Activated naive CD4-positive, alpha-beta T cell (primary cell): ENCODE data around the gene OR2T35.
"Not testable (repeated sequence)": the region's sequence is repeated elsewhere in the genome, so short reads cannot be mapped to it uniquely, and the experiment has no call there.

Experiments
- DNase-seq, 4 experiments: peaks; one replicate each; lab custom pipeline; 2025; lab: John Stamatoyannopoulos, UW

OR2T35 gene

DNA sequence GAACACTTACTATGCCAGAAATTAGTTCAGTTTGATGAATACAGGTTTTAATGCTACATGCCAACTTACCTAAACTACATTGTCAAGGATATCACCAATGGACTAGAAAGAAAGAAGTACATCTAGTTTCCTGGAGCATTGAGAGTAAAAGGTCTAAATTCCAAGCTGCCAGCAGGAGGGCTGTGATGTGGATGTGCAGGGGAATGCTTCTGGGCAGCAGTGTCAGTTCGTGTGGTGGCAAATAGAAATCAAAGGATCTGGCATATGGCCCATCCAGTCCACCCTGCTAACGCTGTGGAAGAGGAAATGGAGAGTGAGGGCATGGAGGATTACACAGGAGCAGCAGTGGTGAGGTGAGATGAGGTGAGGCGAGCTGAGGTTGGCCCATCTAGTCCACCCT lies at the start of gene OR2T35:
Gene OR2T35 (minus strand): TSS at position 101 of the 400 bp plus-strand sequence. CDS start 6,020 bp downstream, outside the sequence.
- not testable (repeated sequence) for DNase-seq

DNA sequence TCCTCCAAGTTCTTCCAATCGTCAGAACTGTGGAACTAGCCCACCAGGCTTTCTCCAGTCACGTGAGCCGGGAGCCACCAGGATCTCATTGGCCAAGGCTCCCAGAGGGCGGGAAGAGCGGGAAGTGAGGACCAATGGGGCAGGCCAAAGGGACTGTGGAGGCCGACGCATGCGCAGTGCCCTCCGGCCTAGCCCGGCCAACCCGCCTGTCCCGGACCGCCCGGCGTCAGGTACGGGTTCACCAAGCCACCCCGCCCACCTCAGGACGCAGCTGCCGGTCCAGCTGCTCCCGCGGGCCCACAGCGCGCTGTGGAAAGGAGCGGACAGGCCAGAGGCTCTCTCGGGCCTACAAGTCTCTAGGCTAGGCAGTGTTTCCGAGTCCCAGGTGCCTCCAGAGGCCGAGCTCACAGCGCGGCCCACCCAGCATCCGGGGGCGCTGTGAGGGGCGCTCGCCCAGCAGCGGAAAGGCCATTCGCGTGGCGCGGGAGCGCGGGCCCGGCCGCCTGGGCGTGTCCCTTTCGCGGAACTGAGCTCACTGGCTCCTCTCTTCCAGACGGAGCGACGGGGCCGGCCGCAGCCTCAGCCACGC lies 46.6 kb upstream of the OR2T35 start:
- DNase-seq: no peak

DNA sequence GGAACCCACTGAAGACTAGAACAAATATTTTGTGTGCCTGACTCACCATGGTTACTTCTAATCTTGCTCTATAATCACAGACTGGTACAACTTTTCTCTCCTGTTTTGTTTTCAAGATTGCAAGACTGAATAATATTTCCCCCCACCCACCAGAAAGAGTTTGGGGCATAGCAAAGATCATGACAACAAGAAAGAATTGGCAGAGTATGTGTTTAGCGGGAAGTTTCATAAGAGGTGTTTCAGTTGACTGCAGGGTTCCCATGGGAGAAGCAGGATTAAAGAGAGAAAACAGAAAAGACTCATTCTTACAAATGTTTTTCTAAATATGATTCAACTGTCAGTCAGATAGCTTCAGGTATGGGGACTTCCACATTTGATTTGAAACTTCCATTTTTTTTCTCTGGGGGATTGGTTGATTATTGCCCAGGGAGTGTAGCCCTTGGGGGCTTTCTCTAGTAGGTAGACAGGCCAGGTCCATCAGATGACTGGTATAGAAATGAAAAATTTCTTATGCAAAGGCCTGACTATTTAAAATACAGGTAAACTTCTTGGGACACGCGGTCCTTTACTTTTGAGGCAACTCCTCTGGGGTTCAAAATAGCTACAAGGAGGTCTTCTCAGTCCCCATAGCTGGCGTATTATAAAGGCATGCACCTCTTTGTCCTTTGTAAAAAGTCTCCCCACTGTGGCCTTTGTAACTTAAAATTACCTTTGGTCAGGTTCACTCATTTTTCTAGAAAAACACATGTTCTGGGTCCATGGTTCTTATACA lies 43.6 kb upstream of the OR2T35 start:
- no peak for DNase-seq

DNA sequence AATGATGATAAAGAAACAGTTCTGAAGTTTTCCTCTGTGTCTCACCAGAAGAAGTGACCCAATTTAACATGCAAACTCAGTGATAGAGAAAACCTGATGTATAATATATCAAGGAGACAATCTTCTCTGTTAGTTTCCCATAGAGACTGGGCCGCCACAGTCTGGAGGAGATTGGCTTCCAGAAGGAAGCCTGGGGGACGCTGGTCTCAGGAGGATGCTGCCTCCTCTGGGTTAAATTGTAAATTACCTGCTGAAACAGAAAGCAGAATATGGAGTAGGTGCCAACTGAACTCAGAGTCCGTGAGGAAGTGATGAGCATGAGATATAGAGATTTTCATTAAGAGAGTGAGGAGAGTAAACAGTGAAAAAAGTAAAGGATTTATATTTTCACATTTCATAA lies 41.7 kb upstream of the OR2T35 start:
- no peak for DNase-seq

- DNase-seq: no peak
Measured at GRCh38 chr1:248681651-248682050, 36.6 kb upstream of the OR2T35 start.

- no peak for DNase-seq
Measured at GRCh38 chr1:248670003-248670402, 24.9 kb upstream of the OR2T35 start.

GRCh38 chr1:248663453-248664328 lies 18.6 kb upstream of the OR2T35 start:
- not testable (repeated sequence) for DNase-seq

DNA sequence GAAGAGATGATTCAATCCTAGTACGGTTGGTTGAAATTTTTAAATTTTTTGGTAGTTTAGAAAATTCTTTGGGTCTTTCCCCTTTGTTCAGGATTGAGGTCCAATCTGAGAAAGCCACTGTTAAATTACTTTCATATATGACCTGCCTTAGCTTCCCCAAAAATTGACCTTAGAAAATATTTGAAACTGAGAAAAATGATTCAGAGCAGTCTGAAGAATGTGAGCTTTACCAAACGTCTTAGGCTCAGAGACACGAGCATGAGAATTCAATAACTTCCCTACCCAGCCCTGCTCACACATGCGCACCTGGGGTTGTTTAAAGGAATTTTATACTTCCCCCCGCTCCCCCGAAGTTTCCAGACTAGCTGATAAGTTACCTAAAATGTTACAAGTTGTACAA lies 11.7 kb upstream of the OR2T35 start:
- not testable (repeated sequence) for DNase-seq

DNA sequence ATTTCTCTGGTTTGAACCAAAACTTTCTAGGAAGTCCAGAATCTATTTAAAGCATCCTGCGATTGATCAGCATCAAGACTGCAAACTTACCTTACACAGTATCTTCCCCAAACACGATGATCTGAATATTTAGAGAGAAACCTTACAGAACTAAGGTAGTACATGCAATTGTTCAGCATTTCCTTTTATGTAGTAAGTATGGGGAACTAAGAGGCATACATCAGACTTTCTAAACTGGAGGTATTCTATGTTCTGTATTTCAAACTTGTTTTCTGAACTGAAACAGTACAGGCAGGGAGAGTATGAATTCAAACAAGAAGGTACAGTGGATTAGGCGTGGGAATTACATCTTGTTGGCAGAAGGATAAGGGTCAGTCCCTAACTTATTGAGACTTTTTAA lies 10.3 kb upstream of the OR2T35 start, which contains the start of gene OR2T27:
Gene OR2T27 (minus strand): TSS at position 175 of the 400 bp plus-strand sequence. CDS start 4,644 bp downstream, outside the sequence.
- not testable (repeated sequence) for DNase-seq

DNA sequence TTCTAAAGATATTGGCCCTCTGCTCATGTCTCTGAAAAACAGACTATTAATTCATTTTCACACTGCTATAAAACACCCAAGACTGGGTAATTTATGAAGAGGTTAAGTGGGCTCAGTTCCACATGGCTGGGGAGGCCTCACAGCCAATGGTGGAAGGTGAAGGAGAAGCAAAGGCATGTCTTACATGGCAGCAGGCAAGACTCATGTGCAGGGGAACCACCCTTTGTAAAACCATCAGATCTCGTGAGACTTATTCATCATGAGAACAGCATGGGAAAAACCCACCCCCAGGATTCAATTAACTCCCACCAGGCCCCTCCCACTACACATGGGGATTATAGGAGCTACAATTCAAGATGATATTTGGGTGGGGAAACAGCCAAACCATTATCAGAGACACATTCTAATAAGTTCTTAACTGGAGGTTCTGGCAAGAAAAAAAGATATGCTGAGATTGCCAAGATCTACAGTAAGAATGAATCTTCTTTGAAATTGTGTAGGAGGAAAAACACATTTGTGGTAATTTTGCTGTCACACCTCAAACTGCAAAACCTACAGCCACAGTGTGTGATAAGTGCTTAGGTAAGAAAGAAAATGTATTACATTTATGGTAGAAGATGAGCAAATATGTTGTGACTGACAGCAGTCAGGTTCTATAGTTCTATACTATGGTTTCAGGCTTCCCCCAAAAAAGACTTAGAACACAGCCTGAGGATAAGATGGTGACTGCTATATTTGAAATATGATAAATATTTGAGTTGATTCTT lies 3.9 kb upstream of the OR2T35 start:
- not testable (repeated sequence) for DNase-seq

DNA sequence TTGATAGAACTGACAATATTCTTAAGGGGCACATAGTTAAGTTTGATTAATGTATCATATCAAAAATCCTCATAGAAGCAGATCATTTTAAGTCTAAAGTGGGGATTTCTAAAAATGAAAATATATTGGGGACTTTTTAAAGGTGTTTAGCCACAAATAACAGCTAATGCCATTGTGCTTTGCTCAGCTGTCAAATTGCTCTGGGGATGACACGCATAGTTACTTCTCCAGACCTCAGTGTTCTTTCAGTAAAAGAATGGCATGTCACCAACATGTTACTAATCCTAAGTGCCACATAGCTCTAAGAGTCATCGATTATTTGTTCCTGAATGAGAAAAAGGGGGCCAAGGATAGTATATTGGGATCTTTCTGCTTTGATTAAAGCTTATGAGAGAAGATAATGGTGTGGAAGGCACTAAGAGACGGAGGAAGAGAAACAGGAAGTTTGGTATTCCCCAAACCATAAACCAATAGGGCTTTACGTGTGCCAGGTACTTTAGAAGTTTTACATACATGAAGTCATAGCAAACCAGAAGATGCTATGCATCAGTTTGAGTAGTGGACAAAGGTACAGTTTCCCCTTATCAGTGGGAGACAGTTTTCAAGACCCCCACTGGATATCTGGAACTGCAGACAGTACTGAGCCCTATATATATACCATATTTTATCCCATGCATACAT lies 2.0 kb downstream of the OR2T35 start:
- not testable (repeated sequence) for DNase-seq

DNA sequence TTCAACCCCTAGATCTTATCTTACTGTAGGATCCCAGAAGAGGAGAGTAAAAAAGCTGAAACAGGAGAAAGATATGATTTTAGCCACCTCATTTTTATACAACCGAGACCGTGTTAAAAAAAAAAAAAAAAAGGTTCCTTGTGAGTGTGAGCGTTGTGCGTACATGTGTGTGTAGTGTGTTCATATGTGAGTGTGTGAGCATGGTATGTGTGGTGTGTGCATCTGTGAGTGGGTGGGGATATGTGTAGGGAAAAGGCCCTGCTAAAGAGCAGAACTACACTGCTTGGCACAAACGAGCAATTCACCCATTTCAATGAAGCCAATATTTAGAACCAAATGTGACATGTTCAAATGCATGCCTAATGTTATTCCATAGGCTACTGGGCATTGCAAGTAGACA lies 3.5 kb downstream of the OR2T35 start:
- not testable (repeated sequence) for DNase-seq

- DNase-seq: not testable (repeated sequence)
Measured at GRCh38 chr1:248640906-248641305, 4.2 kb downstream of the OR2T35 start.

GRCh38 chr1:248639652-248640051 lies 5.4 kb downstream of the OR2T35 start:
- not testable (repeated sequence) for DNase-seq

DNA sequence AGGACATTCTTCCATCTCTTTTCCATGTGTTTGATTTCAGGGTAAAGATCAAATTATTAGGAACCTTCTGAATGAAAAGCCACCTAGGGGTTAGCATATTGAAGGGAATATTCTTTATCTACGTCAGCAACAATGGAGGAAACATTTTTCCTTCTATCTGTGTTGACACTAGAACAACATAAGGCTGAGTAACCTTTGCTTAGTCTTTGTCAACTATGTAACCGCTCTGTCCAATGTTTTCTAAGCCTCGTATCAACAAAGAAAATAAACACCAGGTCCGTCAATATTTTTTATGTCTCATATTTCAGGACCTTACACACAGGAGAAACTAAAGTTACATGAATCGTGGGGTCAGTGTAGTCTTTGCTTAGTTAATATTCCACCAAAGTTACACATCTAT lies 8.5 kb downstream of the OR2T35 start:
- not testable (repeated sequence) for DNase-seq

DNA sequence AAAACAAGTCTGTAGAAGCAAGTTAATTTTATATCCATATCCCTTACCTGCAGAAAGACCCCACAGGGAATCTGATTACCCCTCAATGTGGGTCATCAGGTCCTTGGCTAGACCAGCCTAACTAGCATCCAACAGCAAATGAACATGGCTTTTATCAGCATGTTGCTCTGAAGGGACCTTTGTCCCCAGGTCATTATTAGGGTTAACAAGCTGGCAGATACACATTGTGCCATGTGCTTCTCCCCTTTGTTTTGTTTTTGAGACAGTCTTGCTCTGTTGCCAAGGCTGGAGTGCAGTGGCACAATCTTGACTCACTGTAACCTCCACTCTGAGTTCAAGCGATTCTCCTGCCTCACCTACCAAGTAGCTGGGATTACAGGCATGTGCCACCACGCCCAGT lies 10.1 kb downstream of the OR2T35 start, which contains the start of gene OR2T11:
Gene OR2T11 (minus strand): TSS at position 101 of the 400 bp plus-strand sequence. CDS start 7,963 bp downstream, outside the sequence.
- not testable (repeated sequence) for DNase-seq

DNA sequence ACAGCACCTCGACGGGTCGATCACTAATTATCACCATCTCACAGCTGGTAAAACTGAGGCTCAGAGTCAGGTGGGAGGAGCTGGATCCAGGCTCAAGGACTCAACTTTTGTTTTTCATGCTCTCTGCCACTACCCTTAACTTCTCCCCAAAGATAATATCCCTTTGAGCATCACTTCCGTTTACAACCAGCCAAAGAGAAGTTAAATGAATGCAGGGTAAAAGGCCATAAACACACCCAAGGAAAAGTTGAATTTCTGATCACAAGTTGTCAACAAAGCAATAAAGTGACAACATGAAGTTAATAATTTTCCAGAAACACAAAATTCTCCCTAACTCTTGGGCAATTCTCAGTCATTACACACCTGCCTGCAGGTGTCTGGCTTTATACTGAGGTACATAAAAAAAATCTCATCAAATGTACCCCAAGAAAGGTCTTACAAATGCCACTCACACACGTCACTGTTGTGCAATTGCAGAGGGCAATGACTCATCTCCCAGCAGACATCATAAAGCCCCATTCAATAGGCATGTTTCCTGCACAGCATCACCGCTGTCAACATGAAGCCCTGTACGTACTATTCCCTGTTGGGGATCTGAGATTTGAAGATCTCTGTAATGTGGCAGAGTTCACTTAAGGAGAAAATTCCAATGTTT lies 13.6 kb downstream of the OR2T35 start:
- DNase-seq: no peak

DNA sequence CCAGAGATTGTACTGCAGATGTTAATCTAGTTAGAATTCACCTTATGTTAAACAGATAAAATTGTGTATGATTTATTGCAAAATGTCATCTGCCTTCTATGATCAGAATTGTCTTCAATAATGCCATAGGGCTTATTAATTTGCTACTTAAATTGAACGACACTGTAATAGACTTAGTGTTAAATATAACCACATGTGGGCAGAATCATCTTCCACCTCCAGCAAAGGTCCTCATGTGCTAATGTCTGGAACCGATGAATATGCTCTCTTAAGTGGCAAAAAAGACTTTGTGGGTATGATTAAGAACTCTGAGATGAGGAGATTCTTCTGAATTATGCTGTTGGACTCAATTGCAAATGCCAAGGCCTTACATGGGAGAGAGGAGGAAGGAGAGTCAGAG lies 14.5 kb downstream of the OR2T35 start:
- DNase-seq: no peak

DNA sequence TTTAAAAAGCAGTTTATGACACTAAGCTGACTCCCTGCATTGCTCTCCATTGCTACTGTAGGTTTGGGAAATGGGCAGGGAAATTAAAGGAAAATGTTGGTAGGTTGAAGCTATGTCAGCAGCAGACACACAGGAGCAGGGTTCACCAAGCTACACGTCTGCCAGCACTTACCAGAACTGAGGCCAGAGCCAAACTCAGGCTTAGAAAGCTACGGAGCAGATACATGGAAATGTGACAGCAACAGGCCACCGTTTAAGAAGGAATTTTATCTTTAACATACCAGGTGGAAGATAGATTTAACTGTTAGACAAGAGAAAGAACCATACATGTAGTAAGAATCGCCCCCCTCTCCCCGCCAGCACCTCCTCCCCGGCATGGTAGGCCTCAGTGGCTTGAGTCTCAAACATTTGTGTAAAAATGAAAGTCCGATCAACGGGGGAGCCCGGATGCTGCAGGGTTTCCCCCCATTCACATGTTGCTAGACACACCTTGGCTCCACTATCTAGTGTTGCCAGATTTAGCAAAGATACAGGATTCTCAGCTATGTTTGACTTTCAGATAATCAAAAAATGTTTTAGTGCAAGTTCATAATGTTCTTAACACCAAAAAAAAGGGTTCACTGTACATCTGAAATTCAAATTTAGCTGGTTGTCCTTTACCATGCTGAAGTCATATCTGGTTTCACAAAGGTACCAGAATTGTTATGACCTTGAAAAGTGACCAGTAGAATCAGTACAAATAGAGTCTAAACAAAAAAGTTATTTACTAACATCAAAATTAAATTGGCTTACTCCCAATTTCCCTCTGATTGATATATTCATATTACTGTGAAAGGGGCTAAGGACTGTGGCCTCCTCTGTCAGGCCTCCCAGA lies 16.9 kb downstream of the OR2T35 start:
- no peak for DNase-seq
